GM12878 (cell line): ENCODE data around the gene ING1. TPM values are rescaled to one million over a fixed set of nuclear protein-coding genes. Genes with fewer than 3 reads are reported as not detected.
A peak's percentile ranks its signal among the peaks of the same experiment; 100 is the strongest.

ENCODE experiments used
- ASH2L ChIP-seq: fragments of 300-600, 200-600 bp; sonication (generic); IDR thresholded peaks from 2 replicates; pipeline ENCODE4 v1.6.1; 2017; ENCODE audit warnings: low read depth, mild to moderate bottlenecking, borderline replicate concordance
- BACH1 ChIP-seq: fragments of 450-650 bp; IDR thresholded peaks from 2 replicates; pipeline ENCODE4 v1.6.1; 2017; ENCODE audit warnings: mild to moderate bottlenecking, borderline replicate concordance
- BCL11A ChIP-seq: IDR thresholded peaks from 2 replicates; pipeline ENCODE4 v1.6.1; 2011; ENCODE audit warnings: low read depth, low read length
- CHD1 ChIP-seq: IDR thresholded peaks from 2 replicates; pipeline ENCODE4 v1.6.1; 2012; ENCODE audit warnings: low read depth, low read length, improper control_type of control experiment
- DPF2 ChIP-seq: fragments of 450-650 bp; IDR thresholded peaks from 2 replicates; pipeline ENCODE4 v1.6.1; 2017; ENCODE audit warnings: mild to moderate bottlenecking
- EGR1 ChIP-seq, 2 experiments: IDR thresholded peaks; 1 replicate in 1 of 2; 2 replicates in 1 of 2; pipeline ENCODE4 v1.6.1; 2011 to 2012; ENCODE audit warnings: low read depth in 2 of 2, low read length in 2 of 2, borderline replicate concordance in 1 of 2, mild to moderate bottlenecking in 1 of 2, moderate library complexity in 1 of 2
- EZH2 ChIP-seq: IDR thresholded peaks from 2 replicates; pipeline ENCODE4 v1.6.1; 2012; ENCODE audit warnings: low read depth, mild to moderate bottlenecking, control low read depth, inconsistent platforms, low read length, borderline replicate concordance; ENCODE audit not compliant: control insufficient read depth
- HCFC1 ChIP-seq: fragments of 150-350 bp; IDR thresholded peaks from 2 replicates; pipeline ENCODE4 v1.6.1; 2014; ENCODE audit warnings: low read length
- HDGF ChIP-seq: fragments of 450-650 bp; IDR thresholded peaks from 2 replicates; pipeline ENCODE4 v1.6.1; 2016; ENCODE audit warnings: antibody characterized with exemption
- JUNB ChIP-seq: IDR thresholded peaks from 2 replicates; pipeline ENCODE4 v1.6.1; 2016; ENCODE audit warnings: antibody characterized with exemption, mild to moderate bottlenecking
- MTA3 ChIP-seq: IDR thresholded peaks from 2 replicates; pipeline ENCODE4 v1.6.1; 2012; ENCODE audit warnings: low read length, inconsistent platforms, borderline replicate concordance
- NR2C1 ChIP-seq: fragments of 450-650 bp; IDR thresholded peaks from 2 replicates; pipeline ENCODE4 v1.6.1; 2017; ENCODE audit warnings: antibody characterized with exemption, mild to moderate bottlenecking, moderate library complexity
- PAX5 ChIP-seq: IDR thresholded peaks from 2 replicates; pipeline ENCODE4 v1.6.1; 2011; ENCODE audit warnings: low read depth, low read length, borderline replicate concordance
- RAD21 ChIP-seq: IDR thresholded peaks from 2 replicates; pipeline ENCODE4 v1.6.1; 2011; ENCODE audit warnings: mild to moderate bottlenecking, low read depth, low read length, moderate library complexity; ENCODE audit not compliant: insufficient read depth
- RB1 ChIP-seq: fragments of 450-650 bp; formaldehyde crosslinking; IDR thresholded peaks from 2 replicates; pipeline ENCODE4 v1.6.1; 2017; ENCODE audit warnings: mild to moderate bottlenecking, borderline replicate concordance
- RELA ChIP-seq: fragments of 450-650 bp; IDR thresholded peaks from 2 replicates; pipeline ENCODE4 v1.8.0; 2014; ENCODE audit warnings: borderline replicate concordance; ENCODE audit not compliant: partially characterized antibody
- SMAD1 ChIP-seq: fragments of 450-650 bp; IDR thresholded peaks from 2 replicates; pipeline ENCODE4 v1.6.1; 2018; ENCODE audit warnings: mild to moderate bottlenecking, low read depth; ENCODE audit not compliant: partially characterized antibody
- SMC3 ChIP-seq: IDR thresholded peaks from 2 replicates; pipeline ENCODE4 v1.6.1; 2011; ENCODE audit warnings: low read length, improper control_type of control experiment, borderline replicate concordance
- SREBF1 ChIP-seq: IDR thresholded peaks from 2 replicates; pipeline ENCODE4 v1.6.1; 2012; ENCODE audit warnings: mild to moderate bottlenecking, low read length
- TAF1 ChIP-seq: IDR thresholded peaks from 2 replicates; pipeline ENCODE4 v1.6.1; 2011; ENCODE audit warnings: mild to moderate bottlenecking, low read depth, low read length, borderline replicate concordance
- TBL1XR1 ChIP-seq: IDR thresholded peaks from 2 replicates; pipeline ENCODE4 v1.6.1; 2012; ENCODE audit warnings: low read depth, low read length, improper control_type of control experiment
- TCF12 ChIP-seq: IDR thresholded peaks from 2 replicates; pipeline ENCODE4 v1.6.1; 2011; ENCODE audit warnings: low read depth, mild to moderate bottlenecking, low read length
- YBX1 ChIP-seq: fragments of 450-650 bp; IDR thresholded peaks from 2 replicates; pipeline ENCODE4 v1.6.1; 2016; ENCODE audit warnings: antibody characterized with exemption
- polyA plus RNA-seq, 11 experiments: library from polyadenylated mRNA; depleted of rRNA in 4 of 11; unstranded in 6 of 11; stranded (reverse) in 5 of 11; fragments of >200 nt; fragmentation: Nextera tagmentation in 4 of 11; fragmentation: Illumina TruSeq in 1 of 11; extraction: Ambion mirVana in 4 of 11; extraction: Trizol in 1 of 11; gene quantifications; 1 replicate in 1 of 11; 2 replicates in 10 of 11; pipeline versions ENCODE4 v1.2.1 to v1.2.3, GENCODE V29; 2011 to 2016; ENCODE audit warnings: inconsistent platforms in 2 of 11, missing spikeins in 2 of 11, low read depth in 1 of 11
- total RNA-seq, 4 experiments: library from RNA; depleted of rRNA in 3 of 4; stranded (reverse); fragments of >200 nt in 3 of 4; fragmentation: Illumina TruSeq in 1 of 4; extraction: Trizol in 1 of 4; gene quantifications; 2 replicates each; pipeline versions ENCODE4 v1.2.1 to v1.2.3, GENCODE V29; 2013 to 2021
- TF ChIP-seq, protein P1 (sequence below): IDR thresholded peaks from 2 replicates; pipeline ENCODE4 v1.6.1; 2011; ENCODE audit warnings: low read depth, mild to moderate bottlenecking, low read length, moderate library complexity, borderline replicate concordance; ENCODE audit errors: extremely low read depth
- TF ChIP-seq, protein P2 (sequence below): IDR thresholded peaks from 2 replicates; pipeline ENCODE4 v1.6.1; 2012; ENCODE audit warnings: improper control_type of control experiment, low read depth, low read length; ENCODE audit not compliant: insufficient replicate concordance
- TF ChIP-seq, protein P3 (sequence below): IDR thresholded peaks from 2 replicates; pipeline ENCODE4 v1.6.1; 2012; ENCODE audit warnings: low read depth, low read length, improper control_type of control experiment

Gene ING1
- total and polyA plus RNA-seq, 10 of the 15 experiments (the other 5 are each of a cell fraction or from before 2014, with no cell fraction given): 1.3 to 20.4 (median 13.1) TPM

DNA sequence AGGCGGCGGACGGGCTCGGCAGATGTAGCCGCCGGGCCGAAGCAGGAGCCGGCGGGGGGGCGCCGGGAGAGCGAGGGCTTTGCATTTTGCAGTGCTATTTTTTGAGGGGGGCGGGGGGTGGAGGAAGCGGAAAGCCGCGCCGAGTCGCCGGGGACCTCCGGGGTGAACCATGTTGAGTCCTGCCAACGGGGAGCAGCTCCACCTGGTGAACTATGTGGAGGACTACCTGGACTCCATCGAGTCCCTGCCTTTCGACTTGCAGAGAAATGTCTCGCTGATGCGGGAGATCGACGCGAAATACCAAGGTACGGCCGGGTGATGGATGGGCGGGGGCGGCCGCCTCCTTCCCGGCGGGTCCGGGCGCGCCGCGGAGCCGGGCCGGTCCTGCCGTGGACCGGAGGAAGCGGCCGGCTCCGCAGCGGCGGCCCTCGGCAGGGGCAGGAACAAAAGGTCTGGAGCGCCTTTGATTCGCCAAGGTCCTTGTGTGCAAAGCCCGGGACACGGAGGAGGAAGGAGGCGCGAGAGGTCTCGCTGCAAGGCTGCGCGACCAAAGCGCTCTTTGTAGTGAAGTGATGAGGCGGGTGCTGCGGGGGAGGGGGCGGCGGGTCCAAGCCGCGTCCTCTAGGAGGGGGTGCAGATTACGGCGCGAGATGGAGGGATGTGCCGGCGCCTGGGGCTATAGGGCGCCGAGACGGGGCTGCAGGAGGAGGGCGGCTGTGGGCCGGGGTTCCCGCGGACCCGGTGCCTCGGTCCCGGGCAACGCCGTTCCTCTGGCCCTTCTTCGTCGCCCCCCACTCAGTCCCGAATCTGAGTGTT is 689 bp downstream of the ING1 start (continued):
- no peak for TF ChIP-seq TCF12
- TF ChIP-seq ASH2L: no peak
- TF ChIP-seq, protein P1, sequence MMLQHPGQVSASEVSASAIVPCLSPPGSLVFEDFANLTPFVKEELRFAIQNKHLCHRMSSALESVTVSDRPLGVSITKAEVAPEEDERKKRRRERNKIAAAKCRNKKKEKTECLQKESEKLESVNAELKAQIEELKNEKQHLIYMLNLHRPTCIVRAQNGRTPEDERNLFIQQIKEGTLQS: no peak
- TF ChIP-seq, protein P2, sequence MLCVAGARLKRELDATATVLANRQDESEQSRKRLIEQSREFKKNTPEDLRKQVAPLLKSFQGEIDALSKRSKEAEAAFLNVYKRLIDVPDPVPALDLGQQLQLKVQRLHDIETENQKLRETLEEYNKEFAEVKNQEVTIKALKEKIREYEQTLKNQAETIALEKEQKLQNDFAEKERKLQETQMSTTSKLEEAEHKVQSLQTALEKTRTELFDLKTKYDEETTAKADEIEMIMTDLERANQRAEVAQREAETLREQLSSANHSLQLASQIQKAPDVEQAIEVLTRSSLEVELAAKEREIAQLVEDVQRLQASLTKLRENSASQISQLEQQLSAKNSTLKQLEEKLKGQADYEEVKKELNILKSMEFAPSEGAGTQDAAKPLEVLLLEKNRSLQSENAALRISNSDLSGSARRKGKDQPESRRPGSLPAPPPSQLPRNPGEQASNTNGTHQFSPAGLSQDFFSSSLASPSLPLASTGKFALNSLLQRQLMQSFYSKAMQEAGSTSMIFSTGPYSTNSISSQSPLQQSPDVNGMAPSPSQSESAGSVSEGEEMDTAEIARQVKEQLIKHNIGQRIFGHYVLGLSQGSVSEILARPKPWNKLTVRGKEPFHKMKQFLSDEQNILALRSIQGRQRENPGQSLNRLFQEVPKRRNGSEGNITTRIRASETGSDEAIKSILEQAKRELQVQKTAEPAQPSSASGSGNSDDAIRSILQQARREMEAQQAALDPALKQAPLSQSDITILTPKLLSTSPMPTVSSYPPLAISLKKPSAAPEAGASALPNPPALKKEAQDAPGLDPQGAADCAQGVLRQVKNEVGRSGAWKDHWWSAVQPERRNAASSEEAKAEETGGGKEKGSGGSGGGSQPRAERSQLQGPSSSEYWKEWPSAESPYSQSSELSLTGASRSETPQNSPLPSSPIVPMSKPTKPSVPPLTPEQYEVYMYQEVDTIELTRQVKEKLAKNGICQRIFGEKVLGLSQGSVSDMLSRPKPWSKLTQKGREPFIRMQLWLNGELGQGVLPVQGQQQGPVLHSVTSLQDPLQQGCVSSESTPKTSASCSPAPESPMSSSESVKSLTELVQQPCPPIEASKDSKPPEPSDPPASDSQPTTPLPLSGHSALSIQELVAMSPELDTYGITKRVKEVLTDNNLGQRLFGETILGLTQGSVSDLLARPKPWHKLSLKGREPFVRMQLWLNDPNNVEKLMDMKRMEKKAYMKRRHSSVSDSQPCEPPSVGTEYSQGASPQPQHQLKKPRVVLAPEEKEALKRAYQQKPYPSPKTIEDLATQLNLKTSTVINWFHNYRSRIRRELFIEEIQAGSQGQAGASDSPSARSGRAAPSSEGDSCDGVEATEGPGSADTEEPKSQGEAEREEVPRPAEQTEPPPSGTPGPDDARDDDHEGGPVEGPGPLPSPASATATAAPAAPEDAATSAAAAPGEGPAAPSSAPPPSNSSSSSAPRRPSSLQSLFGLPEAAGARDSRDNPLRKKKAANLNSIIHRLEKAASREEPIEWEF: no peak
- peak; percentile 52 for TF ChIP-seq RAD21
- TF ChIP-seq DPF2: peak; percentile 39; the same call in 1 of the 2 replicates
- TF ChIP-seq SMC3: peak; percentile 38; the same call in 1 of the 2 replicates
- TF ChIP-seq NR2C1: no peak
- no peak for TF ChIP-seq JUNB
- peak; percentile 43; the same call in 1 of the 2 replicates for TF ChIP-seq CHD1
- TF ChIP-seq YBX1: no peak
- TF ChIP-seq HCFC1: no peak
- TF ChIP-seq TAF1: peak; percentile 16; the same call in 1 of the 2 replicates
- no peak for TF ChIP-seq RB1
- no peak for TF ChIP-seq TBL1XR1
- no peak for TF ChIP-seq SREBF1
- TF ChIP-seq PAX5: no peak
- TF ChIP-seq, protein P3, sequence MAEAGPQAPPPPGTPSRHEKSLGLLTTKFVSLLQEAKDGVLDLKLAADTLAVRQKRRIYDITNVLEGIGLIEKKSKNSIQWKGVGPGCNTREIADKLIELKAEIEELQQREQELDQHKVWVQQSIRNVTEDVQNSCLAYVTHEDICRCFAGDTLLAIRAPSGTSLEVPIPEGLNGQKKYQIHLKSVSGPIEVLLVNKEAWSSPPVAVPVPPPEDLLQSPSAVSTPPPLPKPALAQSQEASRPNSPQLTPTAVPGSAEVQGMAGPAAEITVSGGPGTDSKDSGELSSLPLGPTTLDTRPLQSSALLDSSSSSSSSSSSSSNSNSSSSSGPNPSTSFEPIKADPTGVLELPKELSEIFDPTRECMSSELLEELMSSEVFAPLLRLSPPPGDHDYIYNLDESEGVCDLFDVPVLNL: no peak
- TF ChIP-seq EZH2: no peak
- TF ChIP-seq MTA3: no peak
- no peak for TF ChIP-seq BCL11A
- TF ChIP-seq HDGF: no peak
- peak in 1 of 2 experiments; percentile 28; a peak in 1 of 3 replicates for TF ChIP-seq EGR1 (IDR thresholded peaks at IDR 0.05; ENCODE audit: borderline replicate concordance in 1 of 2, low read depth in 2 of 2, low read length in 2 of 2)
- TF ChIP-seq RELA: no peak
- TF ChIP-seq SMAD1: no peak
- 0 out of 2 replicates have a peak, but pooled peaks have one; percentile 4 for TF ChIP-seq BACH1
